H1 (cell line): ENCODE results near the gene GSTO1. TPM values are rescaled to one million over a fixed set of nuclear protein-coding genes. Genes with fewer than 3 reads are reported as not detected.

ENCODE experiments used
- CBX8 ChIP-seq: fragments of 300-800, 300-1000 bp; sonication (generic); IDR thresholded peaks from 2 replicates; pipeline ENCODE4 v1.7.1; 2016; ENCODE audit warnings: low read depth, low read length, borderline replicate concordance
- E2F6 ChIP-seq: IDR thresholded peaks from 2 replicates; pipeline ENCODE4 v1.6.1; 2012; ENCODE audit warnings: inconsistent platforms
- FOSL1 ChIP-seq: IDR thresholded peaks from 2 replicates; pipeline ENCODE4 v1.6.1; 2011; ENCODE audit warnings: mild to moderate bottlenecking, low read depth, low read length, moderate library complexity; ENCODE audit not compliant: insufficient read depth
- HDAC2 ChIP-seq, 2 experiments: fragments of 300-600 bp in 1 of 2; sonication (generic) in 1 of 2; IDR thresholded peaks; 2 replicates each; pipeline ENCODE4 v1.6.1; 2011 to 2012; ENCODE audit warnings: low read depth in 2 of 2, low read length in 2 of 2, mild to moderate bottlenecking in 2 of 2, moderate library complexity in 2 of 2, borderline replicate concordance in 1 of 2, inconsistent platforms in 1 of 2
- NANOG ChIP-seq: IDR thresholded peaks from 2 replicates; pipeline ENCODE4 v1.6.1; 2011; ENCODE audit warnings: low read length, low read depth, mild to moderate bottlenecking, inconsistent platforms; ENCODE audit not compliant: insufficient read depth, poor library complexity, severe bottlenecking
- SUZ12 ChIP-seq: fragments of 200-600 bp; sonication (generic); IDR thresholded peaks from 2 replicates; pipeline ENCODE4 v1.6.1; 2012; ENCODE audit warnings: mild to moderate bottlenecking, inconsistent platforms, low read length, moderate library complexity, mixed read lengths
- TCF12 ChIP-seq: IDR thresholded peaks from 2 replicates; pipeline ENCODE4 v1.6.1; 2011; ENCODE audit warnings: low read depth, mild to moderate bottlenecking, low read length
- polyA plus RNA-seq, 7 experiments: library from polyadenylated mRNA; depleted of rRNA in 3 of 7; stranded (reverse) in 5 of 7; unstranded in 2 of 7; fragments of >200 nt in 5 of 7; fragments of 200-250 nt in 2 of 7; gene quantifications; 1 replicate in 5 of 7; 2 replicates in 1 of 7; 4 replicates in 1 of 7; pipeline versions ENCODE4 v1.2.1 to v1.2.3, GENCODE V29; 2011 to 2013; ENCODE audit warnings: missing spikeins in 2 of 7, mixed read lengths in 2 of 7
- total RNA-seq: library from RNA; stranded (reverse); fragmentation: NEBNext Ultra II Directional; extraction: Animal tissue kit (Norgen Biotek cat#: 25700); gene quantifications from 2 replicates; pipeline ENCODE4 v1.2.1, GENCODE V29; 2021

The GSTO1 gene
- total and polyA plus RNA-seq, 2 of the 8 experiments (the other 6 are each of a cell fraction or from before 2014, with no cell fraction given): 22.4 to 32.5 TPM

DNA sequence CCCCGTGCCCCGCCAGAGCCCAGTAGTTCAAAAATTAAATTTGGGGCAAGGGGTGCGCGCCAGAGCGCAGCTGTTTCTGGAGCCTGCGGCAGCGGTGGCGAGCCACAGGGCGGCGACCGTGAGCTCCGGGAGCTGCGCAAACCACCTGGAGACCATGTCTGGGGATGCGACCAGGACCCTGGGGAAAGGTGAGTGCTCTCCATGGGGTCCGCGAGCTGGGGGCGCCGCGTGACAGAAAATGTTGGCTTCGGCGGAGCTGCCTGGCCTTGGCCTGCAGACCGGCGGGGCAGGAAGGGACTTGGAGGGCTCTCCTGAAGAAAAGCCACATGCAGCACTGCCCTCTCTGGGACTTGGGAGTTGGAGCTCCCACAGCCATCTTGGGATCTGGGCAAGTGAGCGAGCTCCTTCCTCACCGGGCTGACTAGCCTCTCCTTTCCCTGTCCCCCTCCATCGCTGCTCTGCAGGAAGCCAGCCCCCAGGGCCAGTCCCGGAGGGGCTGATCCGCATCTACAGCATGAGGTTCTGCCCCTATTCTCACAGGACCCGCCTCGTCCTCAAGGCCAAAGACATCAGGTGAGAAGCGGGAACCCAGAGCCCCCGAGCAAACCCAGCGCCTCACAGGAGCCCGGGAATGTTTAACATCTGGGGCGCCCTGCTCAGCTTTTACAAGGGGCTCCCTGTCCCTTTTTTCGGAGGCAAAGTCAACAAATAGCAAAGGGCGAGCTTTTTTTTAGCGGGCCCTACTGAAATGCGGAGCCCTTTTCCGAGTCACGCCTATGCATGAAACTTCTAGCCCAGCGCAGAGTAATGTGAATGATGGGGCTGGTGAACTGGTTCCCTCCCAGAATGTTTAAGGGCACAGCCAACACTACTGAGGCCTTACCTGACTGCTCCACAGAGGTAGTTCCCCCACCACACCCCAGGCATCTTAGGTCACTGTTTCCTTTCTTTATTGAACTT, 20.4 kb downstream of the GSTO1 start (continued):
- TF ChIP-seq HDAC2 (IDR thresholded peaks at IDR 0.05; ENCODE audit: borderline replicate concordance in 1 of 2, low read depth in 2 of 2, low read length in 2 of 2) (peak in 1 of 2 experiments; percentile 67; a peak in 1 of 4 replicates), TCF12 (peak; percentile 79; the same call in 1 of the 2 replicates), SUZ12 (no peak), FOSL1 (no peak), CBX8 (no peak), NANOG (no peak), E2F6 (peak; percentile 89)
